OCI-LY3 (cell line): Measurements from ENCODE around the gene RGS13.

Experiments
- H2AFZ ChIP-seq: fragments of 200-600, 300-600 bp; shearing (Covaris generic); 2 replicates; pipeline ENCODE4 v1.6.0; 2014; ENCODE audit warnings: antibody characterized with exemption, low read depth, low read length
- H3K27ac ChIP-seq: fragments of 200-600, 300-600 bp; sonication (generic); 2 replicates; pipeline ENCODE4 v1.5.1; 2014; ENCODE audit warnings: mild to moderate bottlenecking, low read length, moderate library complexity, mixed read lengths
- H3K27me3 ChIP-seq: fragments of 200-600, 300-600 bp; sonication (generic); 2 replicates; pipeline ENCODE4 v1.6.1; 2014; ENCODE audit warnings: low read depth, low read length, mixed read lengths
- H3K36me3 ChIP-seq: fragments of 200-600, 300-600 bp; sonication (generic); replicated peaks from 2 replicates; pipeline ENCODE3; 2014; ENCODE audit warnings: low read depth, low read length, mixed read lengths
- H3K4me1 ChIP-seq: fragments of 300-600, 200-600 bp; sonication (generic); 2 replicates; pipeline ENCODE4 v1.6.1; 2014; ENCODE audit warnings: low read length, mixed read lengths
- H3K4me2 ChIP-seq: fragments of 200-600, 300-600 bp; sonication (generic); 2 replicates; pipeline ENCODE4 v1.6.1; 2014; ENCODE audit warnings: low read length, mixed read lengths
- H3K4me3 ChIP-seq: fragments of 300-600, 200-600 bp; sonication (generic); 2 replicates; pipeline ENCODE4 v1.5.1; 2014; ENCODE audit warnings: antibody characterized with exemption, mild to moderate bottlenecking, low read length, moderate library complexity
- H3K79me2 ChIP-seq: fragments of 300-600, 200-600 bp; shearing (Covaris generic); 2 replicates; pipeline ENCODE4 v1.6.1; 2014; ENCODE audit warnings: mild to moderate bottlenecking, low read length, mixed read lengths
- H3K9ac ChIP-seq: fragments of 300-600, 200-600 bp; shearing (Covaris generic); 2 replicates; pipeline ENCODE4 v1.6.0; 2014; ENCODE audit warnings: mild to moderate bottlenecking, low read length, moderate library complexity
- H3K9me3 ChIP-seq: fragments of 200-600, 300-600 bp; shearing (Covaris generic); 2 replicates; pipeline ENCODE4 v1.6.1; 2014; ENCODE audit warnings: low read length, mixed read lengths; ENCODE audit not compliant: insufficient read depth
- H4K20me1 ChIP-seq: fragments of 200-600, 300-600 bp; sonication (generic); 2 replicates; pipeline ENCODE4 v1.6.1; 2016; ENCODE audit warnings: low read length, mixed read lengths; ENCODE audit not compliant: insufficient read depth
- EZH2phosphoT487 ChIP-seq: fragments of 200-600 bp; shearing (Covaris generic); IDR thresholded peaks from 2 replicates; pipeline ENCODE4 v1.6.1; 2018; ENCODE audit warnings: antibody characterized with exemption, mixed run types, low read depth
- TF ChIP-seq, protein P1 (sequence below): fragments of 200-600, 300-600 bp; sonication (generic); IDR thresholded peaks from 2 replicates; pipeline ENCODE4 v1.5.1; 2014; ENCODE audit warnings: antibody characterized with exemption, low read length, low read depth

Gene RGS13

DNA sequence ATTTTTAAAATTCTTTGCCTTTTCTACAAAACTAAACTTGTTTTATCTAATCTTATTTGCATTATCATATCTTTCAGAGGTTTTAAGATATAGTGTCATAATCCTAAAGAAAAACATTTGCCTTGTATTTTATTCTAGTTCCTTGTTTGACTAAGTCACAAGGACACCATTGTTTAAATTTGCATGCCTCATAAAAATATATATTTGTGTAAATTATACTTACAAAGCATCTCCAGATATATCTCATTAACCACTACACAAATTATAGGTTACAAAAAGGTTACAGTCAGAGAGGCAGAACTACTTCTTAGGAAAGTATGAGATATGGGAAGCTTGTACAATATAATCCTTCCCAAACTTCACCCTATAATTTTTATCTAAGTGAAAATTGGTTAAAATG is 4.2 kb upstream of the RGS13 start:
- Histone ChIP-seq H3K27ac (peak overlapping the region; percentile 96), H3K27me3 (no peaks in the 10 kb centered on the region), H3K4me3 (peak overlapping the region; percentile 78), H3K9ac (peak overlapping the region; percentile 89), H3K4me1 (peaks cover 84% of the 10 kb centered on the region), H3K36me3 (no peaks in the 10 kb centered on the region), H3K4me2 (peak overlapping the region; percentile 83), H4K20me1 (no peaks in the 10 kb centered on the region), H2AFZ (no peak overlapping the region), H3K9me3 (no peaks in the 10 kb centered on the region), H3K79me2 (peaks cover 94% of the 10 kb centered on the region)
- no peak for TF ChIP-seq EZH2phosphoT487
- TF ChIP-seq, protein P1, sequence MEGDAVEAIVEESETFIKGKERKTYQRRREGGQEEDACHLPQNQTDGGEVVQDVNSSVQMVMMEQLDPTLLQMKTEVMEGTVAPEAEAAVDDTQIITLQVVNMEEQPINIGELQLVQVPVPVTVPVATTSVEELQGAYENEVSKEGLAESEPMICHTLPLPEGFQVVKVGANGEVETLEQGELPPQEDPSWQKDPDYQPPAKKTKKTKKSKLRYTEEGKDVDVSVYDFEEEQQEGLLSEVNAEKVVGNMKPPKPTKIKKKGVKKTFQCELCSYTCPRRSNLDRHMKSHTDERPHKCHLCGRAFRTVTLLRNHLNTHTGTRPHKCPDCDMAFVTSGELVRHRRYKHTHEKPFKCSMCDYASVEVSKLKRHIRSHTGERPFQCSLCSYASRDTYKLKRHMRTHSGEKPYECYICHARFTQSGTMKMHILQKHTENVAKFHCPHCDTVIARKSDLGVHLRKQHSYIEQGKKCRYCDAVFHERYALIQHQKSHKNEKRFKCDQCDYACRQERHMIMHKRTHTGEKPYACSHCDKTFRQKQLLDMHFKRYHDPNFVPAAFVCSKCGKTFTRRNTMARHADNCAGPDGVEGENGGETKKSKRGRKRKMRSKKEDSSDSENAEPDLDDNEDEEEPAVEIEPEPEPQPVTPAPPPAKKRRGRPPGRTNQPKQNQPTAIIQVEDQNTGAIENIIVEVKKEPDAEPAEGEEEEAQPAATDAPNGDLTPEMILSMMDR: no peak

DNA sequence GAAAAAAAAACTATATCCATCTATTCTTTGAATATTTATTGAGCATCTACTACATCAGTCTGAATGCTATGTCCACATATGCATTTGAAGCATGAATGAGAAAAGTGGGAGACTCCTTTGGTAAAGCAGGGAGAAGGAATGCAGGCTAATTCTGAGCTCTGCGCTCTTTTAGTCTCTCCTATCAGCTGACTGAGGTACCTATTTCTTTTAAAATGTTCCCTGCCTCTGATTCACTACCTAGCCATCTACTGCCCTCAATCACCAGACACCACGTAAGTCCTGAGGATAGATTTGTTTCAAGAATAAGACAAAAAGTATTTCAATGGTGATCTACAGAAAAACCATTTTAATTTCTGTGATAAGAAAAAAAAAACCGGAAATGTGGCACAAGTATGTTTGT is 3.8 kb upstream of the RGS13 start:
- Histone ChIP-seq H2AFZ (no peak overlapping the region), H3K79me2 (peaks cover 95% of the 10 kb centered on the region), H3K36me3 (no peaks in the 10 kb centered on the region), H4K20me1 (no peaks in the 10 kb centered on the region), H3K4me3 (peak overlapping the region; percentile 78), H3K27ac (peak overlapping the region; percentile 96), H3K4me1 (peaks cover 80% of the 10 kb centered on the region), H3K9ac (peak overlapping the region; percentile 89), H3K9me3 (no peaks in the 10 kb centered on the region), H3K4me2 (peak overlapping the region; percentile 83), H3K27me3 (no peaks in the 10 kb centered on the region)
- TF ChIP-seq EZH2phosphoT487: no peak
- TF ChIP-seq, protein P1: no peak

DNA sequence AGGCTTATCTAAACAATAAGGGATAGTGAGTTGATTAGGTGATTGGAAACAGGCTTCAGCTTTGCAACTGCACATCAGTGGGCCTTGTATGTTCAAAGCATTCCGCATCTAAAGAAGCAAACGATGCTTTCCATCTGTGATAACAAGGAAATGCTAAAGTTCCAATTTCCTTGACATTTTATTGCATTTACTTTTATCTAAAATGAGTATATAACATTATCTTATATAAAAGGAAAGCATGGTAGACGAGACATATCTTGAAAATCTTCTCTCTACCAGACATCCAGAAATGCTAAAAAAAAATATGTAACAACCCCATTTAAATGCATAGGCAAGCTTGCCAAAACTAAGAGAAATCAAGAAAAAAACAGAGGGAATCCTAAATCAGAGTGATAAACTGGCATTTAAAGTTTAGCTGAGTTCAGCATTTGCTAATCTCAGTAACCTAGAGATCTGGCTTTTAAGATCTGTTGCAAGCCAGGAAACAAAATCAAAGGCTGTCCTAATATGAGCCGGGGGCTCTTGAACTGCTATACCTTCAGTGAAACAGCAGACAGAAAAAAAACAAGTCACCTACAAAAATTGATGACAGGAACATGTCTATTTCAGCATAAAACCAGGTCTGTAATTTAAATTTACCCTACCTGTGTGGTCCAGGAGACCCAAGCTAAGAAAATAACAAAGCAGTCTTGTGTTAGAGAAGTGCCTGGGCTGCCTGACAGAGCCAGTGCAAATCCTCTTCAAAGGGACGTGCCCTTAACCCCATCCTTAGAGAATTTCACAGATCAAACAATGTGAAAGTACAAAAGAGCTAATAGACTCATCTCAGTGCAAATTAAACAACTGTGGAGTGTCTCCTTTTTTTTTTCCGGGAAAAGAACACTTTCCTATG is 3.1 kb upstream of the RGS13 start:
- H3K4me3 ChIP-seq: peak overlapping the region; percentile 78
- peaks cover 74% of the 10 kb centered on the region for H3K4me1 ChIP-seq
- no peak for TF ChIP-seq EZH2phosphoT487
- TF ChIP-seq, protein P1: no peak
- peak overlapping the region; percentile 96 for H3K27ac ChIP-seq
- peak overlapping the region; percentile 83 for H3K4me2 ChIP-seq
- peak overlapping the region; percentile 89 for H3K9ac ChIP-seq
- peaks cover 5% of the 10 kb centered on the region for H3K36me3 ChIP-seq
- H3K9me3 ChIP-seq: no peaks in the 10 kb centered on the region
- H3K79me2 ChIP-seq: peaks cover 97% of the 10 kb centered on the region
- peak overlapping the region; percentile 14; the same call in 1 of the 2 replicates for H2AFZ ChIP-seq
- H3K27me3 ChIP-seq: no peaks in the 10 kb centered on the region
- no peaks in the 10 kb centered on the region for H4K20me1 ChIP-seq

DNA sequence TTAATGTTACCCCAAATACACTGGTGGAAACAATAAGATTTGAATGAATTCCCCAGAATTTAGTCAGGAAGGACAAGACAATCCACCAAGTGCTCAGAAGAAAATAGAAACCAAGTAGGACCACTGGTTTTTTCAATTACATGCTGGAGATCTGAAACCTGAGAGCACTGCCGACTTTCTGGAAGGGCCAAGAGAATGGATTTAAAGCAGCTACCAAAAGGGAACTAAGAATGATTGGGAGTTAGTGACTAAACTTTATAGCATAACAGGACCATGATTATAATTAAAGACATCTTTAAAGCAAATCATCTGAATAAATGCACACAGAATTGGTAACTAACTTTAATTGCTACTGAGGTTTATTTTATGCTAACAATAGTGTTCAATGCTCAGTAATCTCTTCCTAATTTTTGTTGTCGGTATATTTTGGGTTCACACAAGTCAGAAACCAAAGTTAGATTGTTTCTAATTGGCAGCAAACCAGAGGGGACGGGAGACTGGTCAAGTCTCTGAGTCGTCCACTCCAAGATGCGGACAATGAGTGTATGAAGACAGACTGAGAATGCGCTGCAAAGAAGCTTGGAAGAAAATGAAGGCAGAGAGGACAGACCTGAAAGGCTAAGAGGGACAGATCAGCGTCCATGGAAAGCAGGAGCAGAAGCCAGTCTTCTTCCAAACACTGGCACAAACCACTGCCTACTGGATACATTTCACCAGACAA is 2.3 kb upstream of the RGS13 start:
- Histone ChIP-seq H3K9ac (peak overlapping the region; percentile 89), H3K27ac (peak overlapping the region; percentile 96), H3K9me3 (no peaks in the 10 kb centered on the region), H3K4me2 (peak overlapping the region; percentile 83), H3K79me2 (peaks cover 97% of the 10 kb centered on the region), H3K4me3 (peak overlapping the region; percentile 78), H4K20me1 (no peaks in the 10 kb centered on the region), H3K27me3 (no peaks in the 10 kb centered on the region), H3K4me1 (peaks cover 72% of the 10 kb centered on the region), H2AFZ (peak overlapping the region; percentile 14; the same call in 1 of the 2 replicates), H3K36me3 (peaks cover 13% of the 10 kb centered on the region)
- TF ChIP-seq, protein P1: no peak
- no peak for TF ChIP-seq EZH2phosphoT487
